Coronary artery (tissue), 2 donors: Measurements from ENCODE around the gene TRIOBP.

Experiments
- DNase-seq: peaks from one replicate; pipeline ENCODE4 v3.0.0-alpha.2; 2017; ENCODE audit warnings: low spot score
- H3K27ac ChIP-seq, 2 donors: fragments of 200-600 bp; sonication (generic); one replicate each; pipeline ENCODE4 v1.5.1; 2016 to 2019
- H3K4me3 ChIP-seq: fragments of 200-600 bp; sonication (generic); 2 replicates; pipeline ENCODE4 v1.5.1; 2016; ENCODE audit warnings: mild to moderate bottlenecking, moderate library complexity
- CTCF ChIP-seq: fragments of 200-600 bp; sonication (generic); IDR thresholded peaks from one replicate; pipeline ENCODE4 v1.5.1; 2019; ENCODE audit warnings: antibody characterized with exemption

Gene TRIOBP

GRCh38 chr22:37742376-37743171 is 45.7 kb downstream of the TRIOBP start:
- peak overlapping the region in 1 of 2 donors; percentile 60 for H3K27ac ChIP-seq
- TF ChIP-seq CTCF: no peak
- H3K4me3 ChIP-seq: no peak overlapping the region
- no peak for DNase-seq

- no peak overlapping the region for H3K27ac ChIP-seq
- no peak for TF ChIP-seq CTCF
- DNase-seq: no peak
- no peak overlapping the region for H3K4me3 ChIP-seq
These were observed 47.7 kb downstream of the TRIOBP start for GRCh38 chr22:37744589-37744988.

- peak; percentile 92 for DNase-seq
- peak overlapping the region; percentile 82 to 94 for H3K27ac ChIP-seq
- no peak for TF ChIP-seq CTCF
These were observed 48.9 kb downstream of the TRIOBP start for GRCh38 chr22:37745548-37746365.

GRCh38 chr22:37746366-37747079 is 49.7 kb downstream of the TRIOBP start:
- Histone ChIP-seq H3K4me3 (peak overlapping the region; percentile 93), H3K27ac (peak overlapping the region; percentile 82 to 94)
- TF ChIP-seq CTCF: no peak
- DNase-seq: no peak

More at GRCh38 chr22:37745548-37746365, 48.9 kb downstream of the TRIOBP start:
- H3K4me3 ChIP-seq: peak overlapping the region; percentile 93

- TF ChIP-seq CTCF: no peak
- Histone ChIP-seq H3K4me3 (peak overlapping the region; percentile 93), H3K27ac (peak overlapping the region; percentile 82 to 94)
- no peak for DNase-seq
These were observed 50.3 kb downstream of the TRIOBP start for GRCh38 chr22:37747080-37747714.

- H3K4me3 ChIP-seq: peak overlapping the region; percentile 93
- TF ChIP-seq CTCF: no peak
- no peak for DNase-seq
- H3K27ac ChIP-seq: peak overlapping the region; percentile 82 to 94
These were observed 50.9 kb downstream of the TRIOBP start for GRCh38 chr22:37747715-37748100.
